GM12873 (cell line): ENCODE results near the gene KISS1R.

Experiments
- CTCF ChIP-seq: IDR thresholded peaks from 2 replicates; pipeline ENCODE4 v1.5.1; 2012; ENCODE audit warnings: low read depth, mild to moderate bottlenecking, moderate library complexity, low read length, control low read depth; ENCODE audit not compliant: insufficient read depth; ENCODE audit errors: missing control alignments

The KISS1R gene

GRCh38 chr19:887072-887471 lies 30.1 kb upstream of the KISS1R start:
- TF ChIP-seq CTCF: no peak

GRCh38 chr19:887599-887998 lies 29.5 kb upstream of the KISS1R start:
- no peak for TF ChIP-seq CTCF

GRCh38 chr19:888581-889385 lies 28.4 kb upstream of the KISS1R start:
- TF ChIP-seq CTCF: no peak

- TF ChIP-seq CTCF: no peak
Observed at GRCh38 chr19:889662-890295, 27.4 kb upstream of the KISS1R start.

- TF ChIP-seq CTCF: no peak
Observed at GRCh38 chr19:890831-891230, 26.3 kb upstream of the KISS1R start.

- TF ChIP-seq CTCF: no peak
Observed at GRCh38 chr19:892243-892893, 24.8 kb upstream of the KISS1R start.
